22Rv1 (cell line): Measurements from ENCODE around the gene MAP7D3.

Experiments
- ZFX ChIP-seq: fragments of 450-650 bp; IDR thresholded peaks from 2 replicates; pipeline ENCODE4 v1.6.1; 2017; ENCODE audit warnings: antibody characterized with exemption, borderline replicate concordance
- TF ChIP-seq, protein P1 (sequence below): fragments of 450-650 bp; IDR thresholded peaks from 2 replicates; pipeline ENCODE4 v1.5.1; 2017; ENCODE audit warnings: mild to moderate bottlenecking

DNA sequence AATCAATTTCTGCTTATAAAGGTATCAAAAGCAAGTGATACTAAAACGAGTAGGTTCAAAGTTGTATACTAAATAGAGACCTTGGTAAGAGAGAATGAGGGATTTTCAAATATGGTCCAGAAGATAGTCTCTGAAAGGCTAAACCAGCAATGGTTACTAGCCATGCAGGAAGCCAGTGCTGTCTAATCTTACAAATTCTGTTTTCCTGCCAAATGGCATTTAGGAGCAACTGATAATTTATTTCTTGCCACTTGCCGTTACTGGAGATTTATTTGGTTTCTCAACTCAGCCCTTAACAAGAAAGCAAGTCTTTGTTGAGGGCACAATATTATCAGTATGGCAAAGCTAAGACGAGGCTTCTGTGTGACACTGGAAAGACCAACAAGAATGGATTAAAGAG is 47.2 kb downstream of the MAP7D3 start:
- TF ChIP-seq, protein P1, sequence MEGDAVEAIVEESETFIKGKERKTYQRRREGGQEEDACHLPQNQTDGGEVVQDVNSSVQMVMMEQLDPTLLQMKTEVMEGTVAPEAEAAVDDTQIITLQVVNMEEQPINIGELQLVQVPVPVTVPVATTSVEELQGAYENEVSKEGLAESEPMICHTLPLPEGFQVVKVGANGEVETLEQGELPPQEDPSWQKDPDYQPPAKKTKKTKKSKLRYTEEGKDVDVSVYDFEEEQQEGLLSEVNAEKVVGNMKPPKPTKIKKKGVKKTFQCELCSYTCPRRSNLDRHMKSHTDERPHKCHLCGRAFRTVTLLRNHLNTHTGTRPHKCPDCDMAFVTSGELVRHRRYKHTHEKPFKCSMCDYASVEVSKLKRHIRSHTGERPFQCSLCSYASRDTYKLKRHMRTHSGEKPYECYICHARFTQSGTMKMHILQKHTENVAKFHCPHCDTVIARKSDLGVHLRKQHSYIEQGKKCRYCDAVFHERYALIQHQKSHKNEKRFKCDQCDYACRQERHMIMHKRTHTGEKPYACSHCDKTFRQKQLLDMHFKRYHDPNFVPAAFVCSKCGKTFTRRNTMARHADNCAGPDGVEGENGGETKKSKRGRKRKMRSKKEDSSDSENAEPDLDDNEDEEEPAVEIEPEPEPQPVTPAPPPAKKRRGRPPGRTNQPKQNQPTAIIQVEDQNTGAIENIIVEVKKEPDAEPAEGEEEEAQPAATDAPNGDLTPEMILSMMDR, result no peak
- no peak for TF ChIP-seq ZFX
